NCI-H446 (cell line): ENCODE measurements around the gene EPHA5.

Experiments
- DNase-seq, 2 experiments: peaks; one replicate each; lab custom pipeline; 2025; lab: John Stamatoyannopoulos, UW

The EPHA5 gene

DNA sequence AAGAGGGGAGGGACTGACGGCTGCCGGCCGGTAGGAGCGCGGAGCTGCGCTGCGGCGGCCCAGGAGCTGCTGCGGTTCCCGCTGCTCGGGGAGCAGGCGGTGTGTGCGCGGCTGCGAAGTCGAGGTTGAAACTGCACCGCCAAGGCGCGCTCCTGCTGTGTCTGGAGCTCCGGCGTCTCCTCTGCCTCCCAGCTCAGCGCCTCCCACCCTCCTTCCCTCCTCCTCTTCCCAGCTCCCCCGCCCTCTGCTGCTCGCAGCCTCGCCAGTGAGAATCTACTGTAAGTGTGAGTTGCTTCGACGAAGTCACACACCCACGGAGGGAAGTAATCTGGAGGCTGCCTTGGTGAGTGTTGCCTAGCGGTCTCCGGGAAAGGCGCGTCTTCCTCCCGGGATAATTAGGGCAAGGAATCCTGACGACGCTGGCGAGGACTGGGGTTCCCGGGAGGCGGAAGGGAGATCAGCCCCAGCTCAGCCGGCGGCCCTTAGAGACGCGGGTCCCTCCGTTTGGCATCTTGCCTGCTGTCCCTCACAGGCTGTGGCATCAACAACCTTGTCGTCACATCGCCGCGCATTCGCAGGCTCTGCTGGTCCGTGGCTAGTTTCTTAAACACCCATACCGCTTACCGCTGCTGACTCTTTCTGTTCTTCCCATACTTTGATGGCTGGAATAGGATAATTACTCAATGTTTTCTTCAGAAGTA lies at the start of gene EPHA5:
EPHA5 (minus strand) TSS at position 159 of the 701 bp plus-strand sequence. CDS start 747 bp downstream, outside the sequence.
- peak; percentile 79 to 92 for DNase-seq

DNA sequence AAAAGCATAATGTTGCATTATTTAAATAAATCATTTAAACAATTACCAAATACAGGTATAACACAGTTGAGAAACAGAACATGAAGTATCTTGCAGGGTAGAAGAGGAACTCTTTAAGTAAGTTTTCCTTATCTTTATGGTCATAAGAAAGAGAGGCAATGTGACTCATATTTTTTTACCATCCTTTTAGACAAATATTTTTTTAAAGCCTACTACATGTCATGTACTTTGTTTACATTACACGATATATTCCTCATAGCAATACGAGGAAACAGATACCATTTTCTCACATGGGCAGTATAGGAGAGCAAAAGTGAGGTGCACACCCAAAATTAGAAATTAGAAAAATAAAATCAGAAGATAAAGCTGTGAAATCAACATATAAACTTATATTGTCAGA lies 49.3 kb upstream of the EPHA5 start:
- DNase-seq = no peak

DNA sequence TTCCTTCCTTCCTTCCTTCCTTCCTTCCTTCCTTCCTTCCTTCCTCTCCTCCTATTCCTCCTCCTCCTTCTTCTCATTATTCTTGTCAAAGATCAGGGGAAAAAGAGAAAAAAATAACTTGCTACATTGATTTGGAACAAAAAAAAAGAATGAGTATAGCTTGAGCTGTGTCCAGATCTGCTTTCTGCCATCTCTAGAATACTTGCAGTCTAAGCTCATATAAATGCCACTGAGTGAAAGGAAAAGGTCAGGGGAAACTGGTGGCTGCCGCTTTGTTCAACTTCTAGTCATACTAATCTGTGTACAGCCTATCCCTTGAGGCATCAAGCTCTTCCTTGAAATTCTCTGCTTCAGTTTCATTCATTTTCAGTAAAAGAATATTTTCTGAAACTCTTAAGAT lies 28.3 kb upstream of the EPHA5 start:
- DNase-seq = no peak

DNA sequence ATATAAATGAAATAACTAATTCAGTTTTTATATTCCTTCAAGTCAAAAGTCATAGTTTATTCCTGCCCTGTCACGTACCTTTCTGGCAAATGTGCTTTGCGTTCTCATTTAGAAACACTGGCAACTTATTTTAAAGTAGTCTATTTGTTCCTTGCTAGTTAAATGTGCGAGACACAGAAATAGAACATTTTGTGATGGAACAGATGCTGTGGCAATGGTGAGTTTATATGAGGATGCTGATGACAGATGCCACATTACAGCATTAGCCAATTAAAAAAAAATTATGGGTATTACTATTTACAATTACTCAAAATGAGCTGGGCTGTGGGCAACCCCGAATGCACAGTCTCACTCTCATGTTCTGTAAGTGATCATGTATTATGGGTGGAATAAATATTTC lies 26.1 kb upstream of the EPHA5 start:
- peak; percentile 47 to 64 for DNase-seq

DNA sequence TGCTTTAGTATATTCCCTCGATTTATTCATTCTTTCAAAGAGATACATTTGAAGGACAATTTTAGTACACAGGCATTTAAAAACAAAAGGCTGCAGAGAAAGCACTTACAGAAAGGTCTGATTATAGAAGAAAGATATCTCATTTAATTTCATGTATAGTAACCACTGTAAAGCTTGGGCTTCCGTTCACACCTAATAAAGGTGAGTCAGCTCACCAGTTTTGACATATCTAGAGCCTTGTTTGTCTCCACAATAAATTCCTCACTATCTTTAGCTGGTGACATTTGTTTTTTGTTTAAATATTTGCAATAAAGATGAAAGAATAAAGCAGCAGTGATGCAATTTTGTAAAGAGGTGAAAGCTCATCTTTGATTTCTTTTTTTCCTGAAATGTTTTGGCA lies 1.1 kb upstream of the EPHA5 start:
- no peak for DNase-seq

DNA sequence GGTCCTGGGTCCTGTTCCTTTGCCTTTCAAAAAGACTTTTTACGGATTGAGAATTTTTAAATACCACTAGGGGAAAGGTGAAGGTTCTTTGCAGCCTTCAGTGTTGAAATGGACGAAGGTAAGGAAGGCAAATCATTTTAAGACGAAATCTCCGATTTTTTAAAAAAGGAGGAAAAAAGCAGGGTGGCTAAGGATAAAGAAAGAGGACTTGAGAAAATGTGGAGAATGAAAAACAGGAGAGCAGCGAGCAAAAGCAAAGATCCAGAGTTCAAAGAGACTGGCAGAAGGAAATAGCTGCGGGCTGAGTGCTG lies 314 bp downstream of the EPHA5 start:
- no peak for DNase-seq

DNA sequence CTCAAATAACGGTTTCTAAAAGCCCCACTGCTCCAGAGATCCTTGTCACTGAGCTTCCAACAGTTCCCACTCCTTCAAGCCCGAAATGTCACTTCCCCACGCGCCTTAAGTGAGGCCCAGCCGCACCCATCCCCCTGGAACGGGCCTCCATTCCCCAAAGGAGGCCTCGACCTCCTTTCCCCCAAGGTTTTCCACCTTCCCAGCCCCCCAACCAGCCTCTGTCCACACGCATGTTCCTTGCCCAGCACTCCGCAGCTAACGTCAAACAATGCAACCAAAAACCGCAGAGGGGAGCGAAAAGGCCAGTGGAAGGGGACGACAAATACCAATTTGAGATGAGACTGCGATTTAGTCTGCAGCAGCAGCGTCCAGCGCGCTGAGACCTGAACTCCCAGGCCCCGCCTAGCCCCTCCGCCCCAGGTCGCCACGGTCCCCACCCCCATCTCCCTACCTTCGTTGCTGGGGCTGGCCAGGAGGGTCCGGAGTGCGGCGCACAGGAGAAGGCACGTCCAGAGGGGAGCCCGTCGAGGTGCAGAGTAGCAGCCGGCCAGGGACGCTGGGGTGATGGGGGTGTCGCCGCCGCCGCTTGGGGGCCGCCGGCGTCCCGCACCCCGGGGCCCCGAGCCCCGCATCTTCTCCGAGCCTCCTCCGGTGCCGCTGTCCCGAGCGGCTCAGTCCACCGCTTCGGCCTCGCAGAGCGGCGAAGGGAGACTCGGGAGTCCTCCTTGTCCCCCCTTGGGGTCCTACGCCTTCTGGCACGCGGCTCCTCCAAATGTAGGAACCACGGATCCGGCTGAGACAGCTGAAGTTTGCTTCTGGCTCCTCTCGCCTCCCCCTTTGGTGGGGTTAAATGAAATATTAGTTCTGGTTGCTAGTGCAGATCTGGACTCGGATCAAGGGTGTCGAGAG lies 924 bp downstream of the EPHA5 start:
- DNase-seq = peak in 1 of 2 experiments; percentile 35

DNA sequence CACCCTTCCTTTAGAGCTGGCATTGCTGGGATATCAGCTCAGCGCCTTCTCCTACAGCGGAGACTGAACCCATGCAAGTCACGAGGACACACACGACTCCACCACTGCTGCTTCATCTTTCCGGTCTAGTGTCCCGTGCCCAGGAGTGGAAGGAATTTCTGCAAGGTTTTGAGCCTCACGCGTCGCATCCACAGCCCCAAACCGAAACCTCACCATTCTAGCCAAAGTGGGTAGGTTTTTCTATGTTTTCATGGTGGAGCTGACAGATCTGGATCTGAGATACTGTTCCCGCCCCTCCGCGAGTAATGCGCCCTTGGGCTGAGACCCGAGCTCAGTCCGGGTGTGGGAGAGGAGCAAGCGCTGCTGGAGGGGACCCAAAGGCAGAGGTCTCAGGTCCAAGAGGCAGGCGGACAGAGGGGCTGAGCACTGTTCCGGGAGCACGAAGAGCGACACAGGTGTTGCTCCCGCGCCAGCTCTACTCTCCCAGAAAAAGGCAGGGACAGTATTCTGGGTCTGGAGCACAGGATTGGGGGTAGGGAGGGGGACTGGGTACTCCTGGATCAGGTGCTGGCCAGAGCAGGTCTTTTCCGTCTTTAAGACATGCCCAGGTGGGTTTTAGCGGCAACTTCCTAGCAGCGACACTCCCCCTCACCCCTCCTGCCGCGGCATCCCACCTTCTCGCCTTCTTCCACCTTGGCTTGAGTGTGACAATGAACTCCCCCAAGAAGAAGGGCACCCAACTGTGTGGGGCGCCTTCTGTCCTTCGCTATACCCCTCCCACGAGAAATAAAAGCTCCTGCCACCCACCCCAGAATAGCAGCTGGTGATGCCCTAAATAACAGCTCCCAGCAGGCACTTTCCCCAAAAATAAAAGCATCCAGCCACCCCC lies 1.8 kb downstream of the EPHA5 start:
- peak in 1 of 2 experiments; percentile 43 for DNase-seq

DNA sequence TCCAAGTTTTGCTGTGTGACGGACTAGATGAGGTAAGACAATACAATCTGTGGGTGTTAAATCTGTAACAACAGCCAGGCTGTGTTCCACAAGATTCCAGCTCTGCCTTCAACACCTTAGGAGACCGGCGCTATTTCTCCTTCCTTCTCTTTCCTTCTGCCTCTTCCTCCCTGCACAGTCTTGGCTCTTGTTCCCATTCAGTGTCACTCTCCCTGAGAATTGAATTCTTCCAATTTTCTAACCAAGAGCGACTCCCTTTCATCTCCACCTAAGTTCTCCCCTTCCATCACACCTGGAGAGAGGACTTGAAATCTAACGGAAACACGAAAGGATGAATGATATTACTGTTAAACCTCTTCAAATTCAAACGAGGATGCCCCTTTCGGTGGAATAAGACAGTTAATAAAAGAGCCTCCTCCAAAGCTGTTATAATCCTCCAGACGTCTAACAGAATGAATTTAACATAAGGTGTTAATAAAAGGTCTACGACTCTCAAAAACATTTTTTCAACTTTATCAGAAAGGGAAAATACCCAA lies 2.7 kb downstream of the EPHA5 start:
- DNase-seq = no peak

DNA sequence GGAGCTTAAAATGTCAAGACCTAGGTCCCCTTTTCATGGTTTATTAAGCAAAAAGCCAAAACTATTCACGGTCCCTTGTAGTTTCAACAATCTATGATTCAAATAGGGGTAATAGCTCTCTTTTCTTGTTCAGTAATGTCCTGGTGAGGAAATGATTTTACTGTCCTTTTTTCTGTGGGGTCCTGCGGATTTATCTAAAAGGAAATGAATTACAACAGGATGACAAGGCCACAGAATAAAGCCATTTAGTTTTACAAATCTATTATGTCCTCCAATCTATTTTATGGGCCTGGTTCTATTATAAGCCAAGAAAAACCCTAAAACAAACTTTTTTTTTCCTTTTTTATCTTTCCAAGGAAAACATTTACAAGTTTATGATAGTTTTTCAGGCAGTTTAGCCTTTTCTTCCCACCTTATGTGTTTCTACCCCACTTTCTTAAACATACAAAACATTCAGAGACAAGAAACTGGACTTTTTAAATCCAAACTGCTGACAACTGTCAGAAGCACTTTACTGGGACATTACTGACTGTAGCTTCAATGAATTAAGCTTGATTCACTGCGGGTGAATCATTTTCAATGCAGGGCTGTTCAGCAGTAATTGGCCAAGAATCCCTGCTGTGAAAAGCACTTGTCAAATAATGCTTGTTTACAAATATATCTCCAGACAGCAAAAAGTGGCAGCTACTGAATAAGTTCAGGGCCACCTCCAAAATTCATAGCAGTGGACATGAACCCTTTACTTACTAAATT lies 4.3 kb downstream of the EPHA5 start:
- DNase-seq = peak; percentile 86 to 87

DNA sequence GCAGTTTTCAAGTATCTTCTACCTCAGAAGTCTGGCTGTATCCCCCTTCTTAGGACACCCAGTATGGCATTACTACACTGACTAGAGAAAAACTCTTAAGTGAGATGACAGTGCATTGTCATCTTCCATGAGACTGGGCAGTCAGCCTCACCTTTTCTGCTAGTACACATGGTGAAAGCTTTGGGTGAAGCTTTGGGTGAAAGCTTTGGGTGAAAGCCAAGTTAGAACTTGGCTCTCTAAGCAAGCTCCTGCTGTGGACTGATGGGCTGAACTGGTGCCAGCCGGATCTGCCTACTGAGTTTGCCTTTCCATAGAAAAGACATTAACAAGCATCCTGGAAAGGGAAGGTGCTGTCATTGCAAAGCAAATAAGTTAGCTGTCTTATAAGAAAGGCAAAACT lies 8.8 kb downstream of the EPHA5 start:
- DNase-seq = peak; percentile 66 to 91

DNA sequence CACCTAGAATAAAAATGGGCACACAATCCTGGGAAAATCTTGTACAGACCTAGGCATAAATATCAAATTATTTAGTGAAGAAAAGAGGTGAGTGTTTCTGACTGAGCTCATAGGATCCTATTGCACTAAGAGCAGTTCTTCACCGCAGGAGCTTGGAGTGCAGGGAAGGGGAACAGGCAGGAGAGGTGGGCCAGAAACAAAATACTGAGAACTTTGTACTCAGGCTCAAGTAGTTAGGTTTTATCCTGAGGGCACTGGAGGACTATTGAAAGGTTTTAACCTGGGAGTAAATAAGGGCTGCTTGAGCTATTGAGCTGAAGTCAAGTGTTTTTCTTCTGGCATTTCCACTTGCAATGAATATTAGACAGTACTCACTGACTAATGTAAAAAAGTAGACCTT lies 12.2 kb downstream of the EPHA5 start:
- DNase-seq = no peak

DNA sequence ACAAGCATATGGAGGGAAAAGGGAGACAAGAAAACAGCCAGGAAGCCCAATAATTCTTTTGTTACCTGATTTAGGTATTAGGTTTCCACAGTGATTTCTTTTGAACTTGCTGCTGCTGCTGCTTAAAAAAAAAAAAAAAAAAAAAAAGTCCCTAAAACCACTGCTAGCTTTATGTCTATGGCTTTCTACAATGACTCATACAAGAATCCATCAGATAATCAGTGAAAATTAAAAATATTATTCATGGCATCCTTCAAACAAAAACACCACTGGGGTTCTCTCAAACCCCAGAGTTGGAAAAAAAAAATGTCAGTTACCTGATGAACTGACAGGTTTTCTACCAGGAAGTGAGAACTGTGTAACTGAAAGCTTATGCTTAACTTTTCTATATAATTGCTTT lies 14.3 kb downstream of the EPHA5 start:
- DNase-seq = no peak

DNA sequence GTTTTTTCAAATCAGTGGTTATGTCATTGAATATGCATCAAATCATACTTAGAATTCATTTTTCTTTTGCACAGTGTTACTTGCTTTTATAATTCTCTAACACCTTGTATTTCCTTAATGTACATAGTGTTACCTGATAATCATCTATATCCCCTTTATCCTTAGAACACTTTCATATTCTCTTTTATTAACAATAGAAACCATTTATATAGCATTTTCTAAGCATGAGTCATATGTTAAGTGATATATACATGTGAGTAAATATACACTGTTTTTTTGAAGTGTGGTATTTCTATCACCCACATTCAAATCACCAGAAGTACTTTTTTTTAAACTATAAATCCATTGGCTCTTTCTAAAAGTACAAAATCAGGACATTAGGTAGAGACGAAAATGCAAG lies 15.3 kb downstream of the EPHA5 start:
- DNase-seq = no peak

DNA sequence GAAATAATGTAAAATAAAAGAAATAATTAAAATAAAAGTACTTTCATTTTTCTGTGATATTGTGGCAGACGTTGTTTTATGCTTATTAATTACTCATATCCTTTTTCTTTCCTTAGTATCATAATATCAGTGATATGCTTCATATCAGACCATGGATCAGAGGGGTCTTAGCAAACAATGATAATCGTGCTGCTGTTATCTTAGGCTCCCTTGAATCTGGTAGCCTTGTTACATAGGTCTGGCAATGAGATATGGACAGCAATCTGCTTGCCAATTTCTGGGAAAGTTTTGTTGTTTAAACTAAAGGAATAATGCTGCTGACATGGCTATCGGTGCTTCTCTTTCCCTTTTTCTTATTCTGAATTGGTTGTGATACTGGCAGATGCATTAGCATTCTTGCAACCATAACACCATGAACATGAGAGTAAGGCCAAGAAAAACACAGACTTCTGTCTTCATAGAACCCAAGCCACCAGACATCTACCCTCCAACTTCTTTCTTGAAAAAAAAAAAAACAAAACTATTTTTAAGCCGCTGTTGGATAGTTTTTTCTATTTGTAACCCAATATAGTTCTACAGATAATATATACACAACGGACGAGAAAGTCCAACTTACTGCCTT lies 16.4 kb downstream of the EPHA5 start:
- DNase-seq = peak; percentile 20 to 58

DNA sequence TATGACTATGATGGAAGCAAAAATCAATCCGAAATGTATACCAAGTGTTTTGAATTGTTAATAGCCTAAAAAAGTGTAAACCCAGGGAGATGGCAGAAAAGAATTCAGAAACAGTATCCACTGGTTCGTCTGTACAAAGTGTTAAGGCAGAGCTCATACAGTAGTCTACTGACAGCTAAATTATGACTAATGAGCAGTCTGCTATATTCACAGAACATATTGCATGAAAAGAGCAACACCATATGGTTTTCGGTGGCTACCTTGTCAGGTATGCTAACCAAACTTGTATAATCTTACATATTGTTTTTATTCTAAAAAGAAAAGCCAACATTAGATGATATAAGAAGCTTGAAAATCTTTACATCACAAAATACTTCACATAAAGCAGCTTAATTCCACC lies 18.5 kb downstream of the EPHA5 start:
- DNase-seq = peak in 1 of 2 experiments; percentile 9

DNA sequence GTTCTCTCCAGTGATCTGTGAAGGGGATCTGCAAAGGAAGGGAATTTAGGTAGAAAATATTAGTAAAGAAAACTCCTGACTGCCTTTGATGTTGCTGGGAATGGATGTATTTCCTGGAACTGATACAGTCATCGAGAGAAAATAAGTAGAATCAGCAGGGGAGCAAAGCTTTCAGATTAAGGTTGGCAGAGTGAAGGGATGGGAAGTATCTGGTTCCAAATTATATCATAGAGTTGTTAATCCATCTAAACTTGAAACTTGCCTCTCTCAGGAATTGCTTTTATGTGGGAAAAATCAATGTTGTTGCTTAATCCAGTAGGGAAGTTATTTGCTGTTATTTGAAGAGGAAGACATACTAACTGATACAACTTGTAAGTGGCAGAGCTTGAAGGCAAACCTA lies 19.3 kb downstream of the EPHA5 start:
- peak; percentile 19 to 43 for DNase-seq

DNA sequence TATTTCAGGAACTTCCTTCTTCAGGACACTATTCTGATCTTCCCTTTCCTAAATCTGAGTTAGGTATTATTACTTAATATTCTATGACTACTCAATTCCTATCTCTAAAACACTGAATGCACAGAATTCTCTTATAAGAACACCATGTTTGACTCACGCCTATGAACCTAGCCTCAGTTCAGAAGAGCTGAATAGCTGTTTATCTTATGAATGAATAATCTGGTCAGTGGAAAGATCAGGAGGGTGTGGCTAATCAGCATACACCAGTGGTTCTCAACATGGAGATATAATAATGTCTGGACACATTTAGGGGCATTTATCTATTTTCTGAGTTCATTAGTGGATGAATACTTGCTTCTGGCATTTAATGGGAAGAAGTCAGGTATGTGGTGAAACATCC lies 24.2 kb downstream of the EPHA5 start:
- no peak for DNase-seq

DNA sequence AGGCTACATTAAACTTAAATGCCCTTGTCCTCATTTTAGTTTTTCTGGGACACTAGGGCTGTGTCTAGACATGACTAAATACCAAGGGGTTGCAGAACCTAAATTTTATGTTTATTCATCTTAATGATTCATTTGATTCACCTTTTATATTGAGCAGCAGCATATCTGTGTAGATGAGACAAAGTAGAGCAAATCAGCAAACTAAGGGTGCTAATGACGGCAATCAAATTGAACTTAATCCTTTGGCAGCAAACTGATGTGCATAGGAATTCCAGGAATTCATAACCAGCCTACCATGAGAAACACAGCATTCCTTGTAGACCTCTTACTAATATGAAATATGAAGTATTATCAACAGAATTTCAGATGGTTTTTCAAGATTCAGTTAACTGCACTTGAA lies 25.1 kb downstream of the EPHA5 start:
- DNase-seq = no peak

DNA sequence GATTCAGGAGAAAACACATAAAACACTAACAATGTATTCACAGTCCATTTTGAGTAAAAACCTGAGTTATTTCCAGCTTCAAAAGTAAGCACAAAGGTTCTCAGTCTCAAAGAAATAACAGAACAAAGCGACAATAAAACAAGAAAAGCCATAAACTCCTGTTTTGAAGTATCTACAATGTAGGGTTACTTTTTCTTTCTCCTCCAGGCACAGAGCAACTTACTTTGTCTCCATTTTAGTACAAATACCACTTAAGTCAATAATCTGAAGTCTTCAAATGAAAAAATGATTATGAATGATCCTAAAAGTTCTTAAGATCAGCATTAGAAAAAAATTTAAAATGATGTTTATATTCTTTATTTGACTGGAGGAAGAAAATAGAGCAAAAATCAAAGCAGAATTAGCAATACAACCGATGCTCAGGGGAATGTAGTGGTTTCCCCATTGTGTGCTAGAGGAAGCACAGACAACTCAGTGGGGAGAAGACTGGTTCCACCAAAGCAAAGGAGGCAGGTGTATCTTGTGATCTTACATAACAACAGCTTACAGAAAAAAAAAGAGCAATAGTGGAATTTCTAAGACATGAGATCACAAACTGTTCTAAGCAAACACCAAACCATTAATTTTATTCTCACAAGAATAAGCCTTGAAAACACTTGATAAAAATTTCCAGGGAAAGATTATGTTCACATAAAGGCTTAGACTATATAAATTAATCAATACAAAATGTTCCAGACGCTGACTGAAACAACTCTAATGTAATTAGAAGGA lies 35.1 kb downstream of the EPHA5 start:
- DNase-seq = no peak
